BE2C (cell line): ENCODE measurements around the gene COL7A1.
"Not testable (repeated sequence)": the region's sequence is repeated elsewhere in the genome, so short reads cannot be mapped to it uniquely, and the experiment has no call there.

Experiments
- DNase-seq: peaks from one replicate; pipeline ENCODE4 v3.0.0-alpha.2; 2020
- H3K27me3 ChIP-seq: fragments of 250-450 bp; sonication (Bioruptor Pico); 2 replicates; pipeline ENCODE4 v1.5.1; 2020; ENCODE audit warnings: mild to moderate bottlenecking
- H3K36me3 ChIP-seq: fragments of 250-450 bp; sonication (Bioruptor Pico); 2 replicates; pipeline ENCODE4 v1.5.1; 2020; ENCODE audit warnings: mild to moderate bottlenecking
- H3K4me1 ChIP-seq: fragments of 250-450 bp; sonication (Bioruptor Pico); 2 replicates; pipeline ENCODE4 v1.5.1; 2020
- H3K4me3 ChIP-seq: 2 replicates; pipeline ENCODE4 v1.5.1; 2011; ENCODE audit warnings: low read depth, low read length
- H3K9me3 ChIP-seq: fragments of 250-450 bp; sonication (Bioruptor Pico); 2 replicates; pipeline ENCODE4 v1.5.1; 2020
- CTCF ChIP-seq: IDR thresholded peaks from 2 replicates; pipeline ENCODE4 v1.5.1; 2012; ENCODE audit warnings: mild to moderate bottlenecking, low read depth, low read length

Gene COL7A1

GRCh38 chr3:48538451-48538850 is 56.7 kb downstream of the COL7A1 start:
- DNase-seq = no peak

GRCh38 chr3:48536785-48537184 is 58.3 kb downstream of the COL7A1 start:
- Histone ChIP-seq H3K4me3 (no peak overlapping the region), H3K4me1 (no peaks in the 10 kb centered on the region), H3K36me3 (no peaks in the 10 kb centered on the region), H3K9me3 (no peaks in the 10 kb centered on the region), H3K27me3 (no peaks in the 10 kb centered on the region)
- TF ChIP-seq CTCF = no peak
- DNase-seq = no peak

More at GRCh38 chr3:48538451-48538850, 56.7 kb downstream of the COL7A1 start:
- Histone ChIP-seq H3K4me1 (no peaks in the 10 kb centered on the region; the same call in 1 of the 2 replicates), H3K4me3 (no peak overlapping the region), H3K9me3 (no peaks in the 10 kb centered on the region), H3K36me3 (no peaks in the 10 kb centered on the region), H3K27me3 (no peaks in the 10 kb centered on the region)
- no peak for TF ChIP-seq CTCF

- Histone ChIP-seq H3K4me1 (no peaks in the 10 kb centered on the region), H3K36me3 (no peaks in the 10 kb centered on the region), H3K9me3 (no peaks in the 10 kb centered on the region), H3K27me3 (no peaks in the 10 kb centered on the region), H3K4me3 (no peak overlapping the region)
- DNase-seq = no peak
- TF ChIP-seq CTCF = no peak
Measured at GRCh38 chr3:48536116-48536515, 59.0 kb downstream of the COL7A1 start.

GRCh38 chr3:48535578-48535977 is 59.6 kb downstream of the COL7A1 start:
- Histone ChIP-seq H3K4me3 (no peak overlapping the region), H3K4me1 (no peaks in the 10 kb centered on the region), H3K27me3 (no peaks in the 10 kb centered on the region), H3K36me3 (no peaks in the 10 kb centered on the region), H3K9me3 (no peaks in the 10 kb centered on the region)
- DNase-seq = no peak
- no peak for TF ChIP-seq CTCF

- no peaks in the 10 kb centered on the region for H3K27me3 ChIP-seq
- no peaks in the 10 kb centered on the region for H3K9me3 ChIP-seq
- no peaks in the 10 kb centered on the region for H3K4me1 ChIP-seq
- no peak overlapping the region for H3K4me3 ChIP-seq
- no peak for DNase-seq
- H3K36me3 ChIP-seq = no peaks in the 10 kb centered on the region
- TF ChIP-seq CTCF = no peak
Measured at GRCh38 chr3:48532977-48533337, 62.2 kb downstream of the COL7A1 start.

GRCh38 chr3:48532271-48532976 is 62.7 kb downstream of the COL7A1 start:
- no peak for TF ChIP-seq CTCF
- DNase-seq = no peak
- H3K4me3 ChIP-seq = no peak overlapping the region
- H3K4me1 ChIP-seq = no peaks in the 10 kb centered on the region
- no peaks in the 10 kb centered on the region for H3K36me3 ChIP-seq
- no peaks in the 10 kb centered on the region for H3K9me3 ChIP-seq
- H3K27me3 ChIP-seq = no peaks in the 10 kb centered on the region

- not testable (repeated sequence) for H3K4me1 ChIP-seq, H3K4me3 ChIP-seq, H3K27me3 ChIP-seq, H3K9me3 ChIP-seq, DNase-seq, H3K36me3 ChIP-seq
Measured at GRCh38 chr3:48530701-48531100, 64.4 kb downstream of the COL7A1 start.
